Psoas muscle (tissue), 8 donors: ENCODE results near the gene FANCD2. TPM values are rescaled to one million over a fixed set of nuclear protein-coding genes. Genes with fewer than 3 reads are reported as not detected.
"Not testable (repeated sequence)": the region's sequence is repeated elsewhere in the genome, so short reads cannot be mapped to it uniquely, and the experiment has no call there.

Experiments
- ATAC-seq, 4 donors: fragments of 200-7000 bp; cut with Tn5 transposase; one replicate each; pipeline ENCODE4 v1.9.1; 2020; ENCODE audit warnings: moderate library complexity in 3 of 4, mild to moderate bottlenecking in 2 of 4
- DNase-seq, 2 donors: peaks; one replicate each; pipeline ENCODE4 v3.0.0-alpha.2; 2020
- H3K27ac ChIP-seq: fragments of 200-600 bp; one replicate; pipeline ENCODE4 v1.8.0; 2022
- H3K27me3 ChIP-seq, 3 donors: fragments of 200-600 bp in 1 of 3; one replicate each; pipeline versions ENCODE4 v1.6.1 to v1.8.0; 2013 to 2022; ENCODE audit warnings: low read length in 2 of 3, mild to moderate bottlenecking in 2 of 3, moderate library complexity in 1 of 3; ENCODE audit not compliant: insufficient read depth in 3 of 3
- H3K36me3 ChIP-seq, 2 donors: fragments of 200-600 bp in 1 of 2; one replicate each; pipeline versions ENCODE4 v1.6.1 to v1.8.0; 2013 to 2022; ENCODE audit warnings: low read depth in 1 of 2, mild to moderate bottlenecking in 1 of 2, moderate library complexity in 1 of 2; ENCODE audit not compliant: insufficient read depth in 1 of 2
- H3K4me1 ChIP-seq: fragments of 200-600 bp; one replicate; pipeline ENCODE4 v1.8.0; 2022
- H3K4me3 ChIP-seq: fragments of 200-600 bp; one replicate; pipeline ENCODE4 v1.8.0; 2022; ENCODE audit warnings: mild to moderate bottlenecking
- H3K9me3 ChIP-seq: fragments of 200-600 bp; one replicate; pipeline ENCODE4 v1.8.0; 2022
- WGBS, 3 donors: extraction: QIAGEN DNeasy Blood & Tissue Kit; methylation state at CpG; one replicate each; pipeline versions ENCODE4 v1.1.6 to v1.1.7; 2013; 5-methylcytosine and 5-hydroxymethylcytosine counted together
- intact Hi-C, 2 donors: fragments of 100-400 bp; cut with DNase I; formaldehyde crosslinking; loops; one replicate each; pipeline versions ENCODE4 v1.11.0 to v1.14.2; 2022
- polyA plus RNA-seq, 3 donors: library from polyadenylated mRNA; stranded (reverse); fragments of 200-250 nt; gene quantifications; one replicate each; pipeline ENCODE4 v1.2.3, GENCODE V29; 2013
- total RNA-seq, 4 donors: library from RNA; stranded (reverse); fragmentation: NEBNext Ultra II Directional in 2 of 4; extraction: Animal tissue kit (Norgen Biotek cat#: 25700) in 2 of 4; gene quantifications; one replicate each; pipeline versions ENCODE4 v1.2.1 to v1.2.4, GENCODE V29; 2021 to 2023
- TF ChIP-seq, protein P1 (sequence below): fragments of 200-600 bp; IDR thresholded peaks from one replicate; pipeline ENCODE4 v1.8.0; 2022; ENCODE audit warnings: antibody characterized with exemption
- donor health status: healthy with polysubstance abuse.
- donor health status: DM: no; HTN: no; CAD: no; lungs with moderate emphysema.
- donor health status: Bipolar disorder and iron deficiency.
- donor health status: healthy.
- donor health status: DM: yes; HTN: yes; CAD: no.
- donor health status: DM: no; HTN: no; CAD: no.
- donor health status: DM: no; HTN: no; CAD: no.
- donor health status: DM: yes; HTN: yes; CAD: no.

FANCD2 gene
- total and polyA plus RNA-seq, 7 donors = 0.08 to 1.0 (median 0.58) TPM

- no peaks in the 10 kb centered on the region for H3K9me3 ChIP-seq
- TF ChIP-seq, protein P1, sequence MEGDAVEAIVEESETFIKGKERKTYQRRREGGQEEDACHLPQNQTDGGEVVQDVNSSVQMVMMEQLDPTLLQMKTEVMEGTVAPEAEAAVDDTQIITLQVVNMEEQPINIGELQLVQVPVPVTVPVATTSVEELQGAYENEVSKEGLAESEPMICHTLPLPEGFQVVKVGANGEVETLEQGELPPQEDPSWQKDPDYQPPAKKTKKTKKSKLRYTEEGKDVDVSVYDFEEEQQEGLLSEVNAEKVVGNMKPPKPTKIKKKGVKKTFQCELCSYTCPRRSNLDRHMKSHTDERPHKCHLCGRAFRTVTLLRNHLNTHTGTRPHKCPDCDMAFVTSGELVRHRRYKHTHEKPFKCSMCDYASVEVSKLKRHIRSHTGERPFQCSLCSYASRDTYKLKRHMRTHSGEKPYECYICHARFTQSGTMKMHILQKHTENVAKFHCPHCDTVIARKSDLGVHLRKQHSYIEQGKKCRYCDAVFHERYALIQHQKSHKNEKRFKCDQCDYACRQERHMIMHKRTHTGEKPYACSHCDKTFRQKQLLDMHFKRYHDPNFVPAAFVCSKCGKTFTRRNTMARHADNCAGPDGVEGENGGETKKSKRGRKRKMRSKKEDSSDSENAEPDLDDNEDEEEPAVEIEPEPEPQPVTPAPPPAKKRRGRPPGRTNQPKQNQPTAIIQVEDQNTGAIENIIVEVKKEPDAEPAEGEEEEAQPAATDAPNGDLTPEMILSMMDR = no peak
- WGBS, 3 donors = 18 to 25% (median 24%) methylated on average over 8 of the region's 8 CpGs
- peaks cover 39% of the 10 kb centered on the region for H3K4me1 ChIP-seq
- intact Hi-C loops = no loop called here
- no peak overlapping the region for H3K27ac ChIP-seq
- DNase-seq (peak in 1 of 2 donors; percentile 38), ATAC-seq (no peak)
- H3K36me3 ChIP-seq = no peaks in the 10 kb centered on the region
- H3K4me3 ChIP-seq = peak overlapping the region; percentile 81
- H3K27me3 ChIP-seq = no peaks in the 10 kb centered on the region
These were observed 14.6 kb upstream of the FANCD2 start for GRCh38 chr3:10011631-10012030.

DNA sequence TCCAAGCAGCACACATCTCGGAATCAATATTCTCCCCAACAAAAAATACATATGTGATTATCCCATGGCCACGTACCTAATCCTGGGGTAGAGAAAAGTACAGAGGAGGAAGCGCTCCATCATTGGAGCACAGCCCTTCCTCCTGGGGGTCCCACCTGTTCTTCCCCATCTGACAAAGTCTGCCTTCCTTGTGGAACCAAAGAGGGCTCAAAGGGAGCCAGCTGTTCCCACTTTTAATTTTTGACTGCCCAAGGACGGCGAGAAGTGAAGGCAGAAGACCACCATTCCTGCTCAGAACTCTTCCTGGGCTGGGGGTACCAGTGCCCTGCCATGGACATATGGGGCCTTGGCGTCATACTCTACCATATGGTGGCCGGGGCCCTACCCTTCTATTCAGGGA lies 14.1 kb upstream of the FANCD2 start:
- intact Hi-C loops = no loop called here
- H3K4me1 ChIP-seq = peaks cover 38% of the 10 kb centered on the region
- TF ChIP-seq, protein P1 = no peak

DNA sequence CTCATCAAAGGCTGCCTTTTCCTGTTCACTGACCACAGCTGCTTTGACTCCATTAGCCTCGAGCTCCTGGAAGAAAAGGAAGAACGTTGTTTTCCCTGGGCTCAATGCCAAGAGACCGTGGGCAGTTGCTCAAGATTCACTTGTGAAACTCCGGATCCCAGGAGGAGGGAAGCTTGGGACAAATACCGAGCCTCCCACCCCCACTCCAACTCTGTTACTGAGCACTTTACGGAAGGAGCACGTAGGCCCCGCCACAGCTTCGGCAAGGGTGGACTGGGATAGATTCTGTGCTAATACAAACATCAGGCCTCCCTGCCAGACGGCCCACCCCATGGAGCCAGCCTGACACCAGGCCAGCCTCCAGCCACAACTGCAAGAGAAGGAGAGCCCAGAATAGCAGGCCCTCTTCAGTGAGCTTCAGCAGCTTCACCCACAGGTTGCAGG lies 10.8 kb upstream of the FANCD2 start:
- H3K27ac ChIP-seq = peak overlapping the region; percentile 82
- peaks cover 20% of the 10 kb centered on the region for H3K4me1 ChIP-seq
- intact Hi-C loops = no loop called here
- H3K36me3 ChIP-seq = peaks cover 0 to 34% of the 10 kb centered on the region in 2 donors
- DNase-seq (peak; percentile 83 to 91), ATAC-seq (peak; percentile 6 to 54 (median 32))
- 10 to 26% (median 17%) methylated on average over 10 of the region's 10 CpGs for WGBS, 3 donors
- H3K4me3 ChIP-seq = peak overlapping the region; percentile 5
- TF ChIP-seq, protein P1 = no peak
- H3K27me3 ChIP-seq = no peaks in the 10 kb centered on the region
- no peaks in the 10 kb centered on the region for H3K9me3 ChIP-seq

More for the DNA sequence above, 14.1 kb upstream of the FANCD2 start:
- Histone ChIP-seq H3K36me3 (no peaks in the 10 kb centered on the region), H3K9me3 (no peaks in the 10 kb centered on the region), H3K4me3 (no peak overlapping the region), H3K27me3 (no peaks in the 10 kb centered on the region), H3K27ac (no peak overlapping the region)
- ATAC-seq (no peak), DNase-seq (no peak)
- 69 to 79% (median 76%) methylated on average over 7 of the region's 7 CpGs for WGBS, 3 donors

- H3K27me3 ChIP-seq = no peaks in the 10 kb centered on the region
- H3K36me3 ChIP-seq = peaks cover 3 to 56% of the 10 kb centered on the region in 2 donors
- H3K27ac ChIP-seq = no peak overlapping the region
- no peak for DNase-seq
- H3K9me3 ChIP-seq = no peaks in the 10 kb centered on the region
- H3K4me1 ChIP-seq = peaks cover 18% of the 10 kb centered on the region
- no peak for ATAC-seq
- WGBS, 3 donors = 87 to 93% (median 93%) methylated on average over 13 of the region's 13 CpGs
- intact Hi-C loops = no loop called here
- TF ChIP-seq, protein P1 = no peak
- no peak overlapping the region for H3K4me3 ChIP-seq
These were observed 8.5 kb upstream of the FANCD2 start for GRCh38 chr3:10017636-10018292.

DNA sequence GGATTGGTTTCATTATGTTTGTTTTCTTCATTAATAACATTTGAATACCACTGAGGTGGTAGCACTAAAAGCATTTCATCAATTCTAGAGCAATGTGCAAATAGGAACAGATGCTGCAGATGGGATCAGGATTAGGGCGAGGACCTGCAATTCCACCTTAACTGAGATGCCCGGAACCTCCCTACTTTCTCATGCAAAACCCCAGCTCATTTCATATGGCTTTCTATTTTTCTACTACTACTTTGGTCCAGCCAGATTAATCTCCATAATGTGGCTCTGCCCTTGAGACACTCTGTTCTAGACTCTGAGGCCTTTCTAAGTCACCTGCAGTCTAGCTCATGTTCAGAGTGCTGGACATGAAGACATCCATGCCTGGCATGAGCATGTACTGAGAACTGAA lies 7.4 kb upstream of the FANCD2 start:
- H3K4me3 ChIP-seq, H3K27me3 ChIP-seq, H3K9me3 ChIP-seq, DNase-seq, intact Hi-C loops, ATAC-seq, H3K27ac ChIP-seq: not testable (repeated sequence)
- peaks cover 18% of the 10 kb centered on the region for H3K4me1 ChIP-seq
- H3K36me3 ChIP-seq = peaks cover 3 to 66% of the 10 kb centered on the region in 2 donors
- WGBS, 3 donors = 94 to 97% (median 95%) methylated on average over 2 of the region's 2 CpGs
